ENCODE measurements around the gene ARL16.

ARL16 gene

DNA sequence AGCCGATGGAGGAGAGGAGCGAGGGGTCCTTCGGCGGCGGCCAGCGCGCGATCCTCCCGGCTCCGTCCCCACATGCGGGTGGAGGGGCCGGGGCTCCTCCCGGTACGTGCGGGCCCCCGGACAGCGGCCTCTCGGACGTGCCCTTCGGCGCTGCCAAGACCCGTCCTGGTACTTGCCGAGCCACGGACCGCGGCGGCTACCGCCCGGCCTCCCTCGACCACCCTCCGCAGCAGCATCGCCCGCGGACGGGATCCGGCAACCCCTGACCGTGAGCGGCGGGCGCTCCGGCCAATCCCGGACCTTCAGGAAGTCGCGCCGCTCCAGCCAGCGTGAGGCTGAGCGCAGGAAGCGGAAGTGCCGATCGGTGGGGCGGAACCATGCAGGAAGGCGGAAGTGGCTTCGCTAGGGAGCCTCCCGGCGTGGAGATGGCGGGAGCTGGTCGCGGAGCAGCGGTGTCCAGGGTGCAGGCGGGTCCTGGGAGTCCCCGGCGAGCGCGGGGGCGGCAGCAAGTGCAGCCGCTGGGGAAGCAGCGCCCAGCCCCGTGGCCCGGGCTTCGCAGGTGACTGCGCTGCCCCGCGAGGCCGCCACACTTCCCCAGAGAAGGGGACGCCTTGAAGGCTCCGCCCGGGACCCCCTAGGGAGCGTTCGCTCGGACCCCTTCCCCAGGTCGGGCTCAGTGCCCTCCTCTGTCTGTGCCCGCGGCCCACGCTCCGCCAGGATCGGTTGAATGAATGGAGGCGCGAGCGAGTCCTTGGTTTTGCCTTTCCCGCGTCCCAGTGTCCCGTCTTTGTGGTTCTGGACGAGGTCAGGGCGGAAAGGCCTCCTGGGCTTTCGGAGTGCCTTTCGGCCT lies 17.0 kb downstream of the ARL16 start, which contains the start of the genes CCDC137 and OXLD1:
CCDC137 (plus strand) TSS at position 396 of the 850 bp plus-strand sequence; CDS start at position 426, 30 bp downstream.
OXLD1 (minus strand) TSS at position 264 of the 850 bp plus-strand sequence; CDS start at position 236, 28 bp downstream.
- FAIRE-seq: no peak

DNA sequence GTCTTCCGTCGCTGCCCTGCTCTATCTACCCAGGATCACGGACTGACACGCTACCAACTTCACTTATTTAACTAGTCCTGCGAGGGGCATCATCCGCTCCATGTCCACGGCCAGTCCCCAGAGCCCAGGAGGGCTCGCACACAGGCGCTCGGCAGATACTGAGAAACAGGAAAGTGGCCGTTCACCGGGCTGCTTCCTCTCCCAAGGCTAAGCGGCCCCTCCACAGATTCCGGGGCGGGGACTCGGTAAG lies 17.6 kb downstream of the ARL16 start:
- FAIRE-seq: no peak

DNA sequence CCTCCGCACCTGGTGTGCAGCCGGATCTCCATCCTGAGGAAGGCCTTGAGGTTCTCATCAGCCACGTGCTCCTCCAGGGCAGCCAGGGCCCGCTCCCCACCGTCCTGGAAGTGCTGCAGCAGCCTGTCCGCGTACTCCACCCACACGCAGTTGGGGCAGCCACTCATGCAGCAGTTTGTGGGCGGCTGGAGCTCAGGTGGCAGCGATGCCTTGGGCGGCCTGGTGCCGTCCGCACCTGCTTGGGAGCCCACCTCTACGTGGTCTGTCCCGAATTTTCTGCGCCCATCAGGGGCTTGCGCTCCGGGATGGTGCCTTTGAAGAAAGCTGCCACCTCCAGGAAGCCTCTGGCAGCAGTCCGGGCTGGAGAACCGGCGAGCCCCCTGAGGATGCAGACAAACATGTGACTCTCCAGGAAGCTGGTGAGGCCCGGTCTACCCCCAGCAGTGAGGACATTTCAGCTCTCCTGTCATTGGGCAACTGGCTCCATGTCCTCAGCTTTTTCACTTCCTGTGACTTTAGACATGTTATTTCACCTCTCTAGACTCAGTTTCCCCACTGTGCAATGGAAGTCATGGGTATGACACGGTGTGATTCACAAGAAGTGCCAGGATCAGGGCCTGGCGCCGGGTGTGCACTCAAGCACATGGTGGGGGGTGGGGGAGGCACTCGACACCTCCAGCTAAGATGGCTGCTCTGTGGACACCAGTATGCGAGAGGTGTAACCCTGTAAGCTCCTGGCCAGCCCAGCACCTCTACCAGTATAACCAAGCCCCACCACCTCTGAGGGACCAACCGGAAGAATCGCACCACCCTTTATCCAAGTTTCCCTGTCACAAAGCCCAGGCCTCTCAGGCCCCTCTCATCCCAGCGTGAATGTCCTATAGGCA lies 18.1 kb downstream of the ARL16 start:
- no peak for FAIRE-seq

GRCh38 chr17:81664051-81664470 lies 19.5 kb downstream of the ARL16 start:
- no peak for FAIRE-seq

GRCh38 chr17:81662002-81662401 lies 21.6 kb downstream of the ARL16 start:
- FAIRE-seq: no peak

DNA sequence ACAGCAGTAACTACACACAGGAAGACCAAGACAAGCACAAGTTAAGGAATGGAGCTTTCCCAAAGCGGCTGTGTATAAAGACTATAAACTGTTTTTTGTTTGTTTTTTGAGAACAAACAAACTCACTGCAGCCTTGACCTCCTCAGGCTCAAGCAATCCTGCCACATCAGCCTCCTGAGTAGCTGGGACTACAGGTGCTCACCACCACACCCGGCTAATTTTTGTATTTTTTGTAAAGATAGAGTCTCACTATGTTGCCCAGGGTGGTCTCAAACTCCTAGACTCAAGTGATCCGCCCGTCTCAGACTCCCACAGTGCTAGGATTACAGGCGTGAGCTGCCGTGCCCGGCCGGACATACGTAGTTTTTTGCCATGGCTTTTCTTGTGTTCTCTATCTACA lies 23.2 kb downstream of the ARL16 start:
- no peak for FAIRE-seq

DNA sequence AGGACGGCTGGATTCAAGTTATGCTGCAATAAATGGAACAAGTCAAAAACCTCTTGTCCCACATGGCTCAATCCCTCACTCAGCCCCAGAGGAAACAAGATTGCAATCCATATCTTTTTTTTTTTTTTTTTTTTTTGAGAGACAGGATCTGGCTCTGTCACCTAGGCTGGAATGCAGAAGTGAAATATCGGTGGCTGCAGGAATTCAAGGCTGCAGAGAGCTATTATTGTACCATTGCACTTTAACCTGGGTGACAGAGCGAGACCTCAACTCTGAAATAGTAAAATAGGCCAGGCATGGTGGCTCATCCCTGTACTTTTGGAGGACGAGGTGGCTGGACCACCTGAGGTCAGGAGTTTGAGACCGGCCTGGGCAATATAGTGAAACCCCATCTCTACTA lies 24.6 kb downstream of the ARL16 start:
- FAIRE-seq: no peak

DNA sequence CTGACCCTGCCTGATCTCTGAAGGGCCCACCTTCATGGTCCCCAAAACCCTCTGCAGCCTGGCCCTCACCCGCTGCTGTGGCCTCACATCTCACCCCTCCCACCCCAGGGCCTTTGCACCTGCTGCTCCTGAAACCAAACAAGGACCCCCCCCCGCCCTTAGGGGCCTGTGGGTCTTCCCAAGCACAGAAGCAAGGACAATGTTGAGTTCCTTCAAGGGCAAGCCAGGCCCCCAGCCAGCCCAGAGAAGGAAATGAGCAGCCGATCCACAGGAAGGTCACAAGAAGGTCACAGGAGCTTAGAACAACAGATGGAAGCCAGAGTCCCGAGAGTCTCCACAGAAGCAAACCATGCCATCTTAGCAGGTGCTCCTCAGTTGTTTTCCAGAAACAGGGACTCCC lies 26.8 kb downstream of the ARL16 start:
- no peak for FAIRE-seq

- no peak for FAIRE-seq
Observed at GRCh38 chr17:81656118-81656743, 27.4 kb downstream of the ARL16 start, which contains the start of gene PDE6G. Gene PDE6G, minus strand, starts transcription at chr17:81656542. Its CDS starts 3,237 bp downstream, at chr17:81653305.

GRCh38 chr17:81655378-81656117 lies 28.0 kb downstream of the ARL16 start:
- no peak for FAIRE-seq

DNA sequence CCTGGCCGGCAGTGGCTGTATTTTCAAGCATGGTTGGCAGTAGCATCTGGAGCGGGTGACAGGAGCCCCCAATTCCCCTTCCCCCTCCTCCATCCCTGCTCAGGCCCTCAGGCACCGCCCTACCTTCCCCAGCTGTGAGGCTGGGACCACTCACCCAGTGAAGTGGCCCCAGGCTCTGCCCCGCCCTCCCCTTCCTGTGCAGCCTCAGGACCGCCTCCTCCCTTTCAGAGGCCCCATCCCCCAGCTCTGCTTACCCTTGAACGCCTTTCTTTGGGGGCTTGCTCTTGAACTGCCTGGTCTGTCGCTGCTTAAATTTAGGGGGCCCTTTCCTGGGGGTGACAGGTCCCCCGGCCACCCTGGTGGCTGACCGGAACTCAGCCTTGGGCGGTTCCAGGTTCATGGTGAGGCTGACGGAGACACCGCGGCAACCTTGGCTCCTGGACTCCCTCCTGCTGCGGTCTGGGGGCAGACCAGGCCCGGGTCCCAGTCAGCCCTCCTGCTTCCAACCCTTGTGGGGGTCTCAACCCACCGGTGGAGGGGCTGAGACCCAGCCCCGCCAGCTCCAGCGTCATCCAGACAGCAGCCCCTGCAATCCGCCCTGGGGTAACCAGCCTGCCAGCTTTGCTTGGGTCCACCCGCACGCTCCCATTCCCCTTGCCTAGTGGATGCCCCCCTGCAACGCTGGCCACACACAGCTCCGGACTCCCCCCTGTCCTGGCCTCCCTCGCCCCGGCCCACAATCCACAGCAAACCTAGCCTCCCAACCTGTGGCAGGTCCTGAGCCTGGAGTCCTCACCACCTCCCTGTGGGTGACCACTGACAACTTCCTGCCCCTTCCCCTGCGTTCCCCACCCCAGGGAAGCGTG lies 30.5 kb downstream of the ARL16 start:
- FAIRE-seq: no peak

GRCh38 chr17:81651692-81652091 lies 31.9 kb downstream of the ARL16 start:
- no peak for FAIRE-seq

- no peak for FAIRE-seq
Observed at GRCh38 chr17:81650951-81651350, 32.6 kb downstream of the ARL16 start.

DNA sequence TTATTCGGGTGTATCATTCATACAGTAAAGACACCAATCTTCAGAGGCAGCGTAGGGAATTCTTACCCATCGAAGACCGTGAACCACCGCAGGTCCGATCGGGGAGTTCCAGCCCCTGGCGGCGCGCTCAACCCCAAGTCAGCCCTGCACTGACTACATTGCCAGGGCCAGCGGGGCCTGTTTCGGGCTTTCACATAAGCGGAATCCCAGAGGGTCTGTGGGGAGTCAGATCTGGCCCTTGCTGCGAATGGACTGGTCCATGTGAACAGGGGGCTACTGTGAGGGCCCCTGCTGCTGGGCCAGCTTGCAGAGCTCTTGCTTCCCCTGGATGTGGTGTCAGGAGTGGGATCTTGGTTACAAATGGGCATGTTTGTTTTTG lies 34.9 kb downstream of the ARL16 start:
- FAIRE-seq: no peak

GRCh38 chr17:81648013-81648706 lies 35.4 kb downstream of the ARL16 start:
- no peak for FAIRE-seq

DNA sequence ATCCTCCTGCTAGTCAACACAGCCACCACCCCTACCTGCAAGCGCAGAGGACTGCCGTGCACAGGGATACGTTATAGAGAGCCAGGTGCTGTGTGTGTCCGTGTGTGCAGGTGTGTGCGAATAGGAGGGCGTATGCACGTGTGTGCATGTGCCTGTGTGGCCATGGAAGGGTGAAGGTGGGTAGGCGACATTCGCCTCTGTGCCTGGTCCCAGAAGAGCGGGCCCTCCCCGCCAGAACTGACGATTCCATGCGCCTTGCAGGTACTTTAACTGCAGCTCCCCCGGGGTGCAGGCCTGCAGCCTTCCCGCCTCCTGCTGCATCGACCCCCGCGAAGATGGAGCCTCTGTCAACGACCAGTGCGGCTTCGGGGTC lies 36.0 kb downstream of the ARL16 start:
- FAIRE-seq: no peak

- FAIRE-seq: no peak
Observed at GRCh38 chr17:81646869-81647600, 36.6 kb downstream of the ARL16 start.

GRCh38 chr17:81644976-81645952 lies 38.3 kb downstream of the ARL16 start:
- no peak for FAIRE-seq

- FAIRE-seq: no peak
Observed at GRCh38 chr17:81644496-81644895, 39.1 kb downstream of the ARL16 start.
